ENCODE data around the gene SUMO4. TPM values are rescaled to one million over a fixed set of nuclear protein-coding genes. Genes with fewer than 3 reads are reported as not detected.

The SUMO4 gene
- total and polyA plus RNA-seq, 11 donors: 0.26 to 1.5 (median 0.53) TPM; not detected in 2

DNA sequence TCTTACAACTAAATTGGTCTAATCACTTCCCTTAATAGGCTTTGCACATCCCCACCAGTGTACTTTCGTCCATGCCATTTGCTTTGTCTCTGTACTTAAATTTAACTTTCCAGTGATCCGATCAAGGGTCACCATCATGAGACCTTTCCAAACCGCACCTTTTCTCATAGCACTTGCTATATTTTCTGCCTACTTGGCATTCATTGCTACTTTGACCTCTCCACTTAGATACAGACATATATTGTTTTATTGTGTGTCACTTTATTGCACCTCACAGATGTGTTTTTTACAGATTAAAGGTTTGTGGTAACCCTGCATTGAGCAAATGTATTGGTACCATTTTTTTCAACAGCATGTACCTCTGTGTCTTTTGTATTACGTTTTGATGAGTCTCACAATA is 14.8 kb downstream of the SUMO4 start:
- Histone ChIP-seq H3K4me1 (peaks cover 0 to 22% (median 0%) of the 10 kb centered on the region in 12 donors), H3K36me3 (peaks cover 0 to 24% (median 11%) of the 10 kb centered on the region in 9 donors), H3K27ac (no peak overlapping the region), H3K4me3 (no peak overlapping the region), H3K27me3 (no peaks in the 10 kb centered on the region), H3K9me3 (peaks cover 0 to 9% (median 0%) of the 10 kb centered on the region in 12 donors)
- DNase-seq (no peak), ATAC-seq (no peak)
- intact Hi-C loops (cut with DNase I): loop anchor here in 1 of 10 donors (10.0 kb wide), 1 partner anchor 100 kb away; the partner anchor contains the start of gene TAB2
- 94 to 97% (median 95%) methylated on average over 4 of the region's 4 CpGs for WGBS, 4 donors
- TF ChIP-seq POLR2A (IDR thresholded peaks at IDR 0.05): no peak
- TF ChIP-seq, protein P1, sequence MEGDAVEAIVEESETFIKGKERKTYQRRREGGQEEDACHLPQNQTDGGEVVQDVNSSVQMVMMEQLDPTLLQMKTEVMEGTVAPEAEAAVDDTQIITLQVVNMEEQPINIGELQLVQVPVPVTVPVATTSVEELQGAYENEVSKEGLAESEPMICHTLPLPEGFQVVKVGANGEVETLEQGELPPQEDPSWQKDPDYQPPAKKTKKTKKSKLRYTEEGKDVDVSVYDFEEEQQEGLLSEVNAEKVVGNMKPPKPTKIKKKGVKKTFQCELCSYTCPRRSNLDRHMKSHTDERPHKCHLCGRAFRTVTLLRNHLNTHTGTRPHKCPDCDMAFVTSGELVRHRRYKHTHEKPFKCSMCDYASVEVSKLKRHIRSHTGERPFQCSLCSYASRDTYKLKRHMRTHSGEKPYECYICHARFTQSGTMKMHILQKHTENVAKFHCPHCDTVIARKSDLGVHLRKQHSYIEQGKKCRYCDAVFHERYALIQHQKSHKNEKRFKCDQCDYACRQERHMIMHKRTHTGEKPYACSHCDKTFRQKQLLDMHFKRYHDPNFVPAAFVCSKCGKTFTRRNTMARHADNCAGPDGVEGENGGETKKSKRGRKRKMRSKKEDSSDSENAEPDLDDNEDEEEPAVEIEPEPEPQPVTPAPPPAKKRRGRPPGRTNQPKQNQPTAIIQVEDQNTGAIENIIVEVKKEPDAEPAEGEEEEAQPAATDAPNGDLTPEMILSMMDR (IDR thresholded peaks at IDR 0.05): no peak

DNA sequence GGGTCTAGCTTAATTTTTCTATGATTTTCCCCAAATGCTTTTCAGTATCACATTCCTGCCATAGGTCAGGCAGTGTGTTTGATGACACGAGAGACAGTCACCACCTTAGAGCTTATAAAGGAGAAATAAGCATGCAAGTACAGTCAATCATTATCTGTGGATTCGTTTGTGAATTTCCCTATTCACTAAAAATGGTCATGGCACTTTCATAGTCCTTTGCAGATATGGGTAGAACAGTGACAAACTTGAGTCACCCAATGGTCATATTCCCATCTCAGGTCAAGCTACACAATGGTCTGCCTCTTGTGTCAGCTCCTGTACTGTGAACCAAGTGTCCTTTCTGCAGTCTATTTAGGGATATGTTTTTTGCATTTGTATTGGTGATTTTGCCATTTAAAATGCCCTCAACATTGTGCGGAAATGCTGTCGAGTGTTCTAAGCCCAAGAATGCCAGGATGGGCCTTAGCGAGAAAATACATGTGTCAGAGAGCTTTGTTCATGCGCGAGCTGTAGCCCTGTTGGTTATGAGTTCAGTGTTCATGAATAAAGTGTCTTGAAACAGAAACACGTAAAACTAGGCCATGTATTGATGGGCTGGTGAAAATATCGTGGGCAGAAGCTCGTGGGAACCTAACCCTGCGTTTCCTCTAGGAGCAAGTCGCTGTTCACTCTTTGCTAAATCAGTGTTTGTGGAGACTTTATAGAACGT is 19.8 kb downstream of the SUMO4 start:
- intact Hi-C loops (cut with DNase I): loop anchor here in 4 of 10 donors (5.0 to 10.0 kb wide), 3 partner anchors 105 to 373 kb away; partner anchors contain the start of gene TAB2 (in 2 of the 4)
- Histone ChIP-seq H3K27ac (no peak overlapping the region), H3K4me1 (peaks cover 0 to 10% (median 2%) of the 10 kb centered on the region in 12 donors), H3K9me3 (peaks cover 0 to 9% (median 0%) of the 10 kb centered on the region in 12 donors), H3K36me3 (no peaks in the 10 kb centered on the region), H3K27me3 (peaks cover 0 to 6% (median 0%) of the 10 kb centered on the region in 9 donors), H3K4me3 (no peak overlapping the region)
- TF ChIP-seq, protein P1 (IDR thresholded peaks at IDR 0.05): no peak
- TF ChIP-seq POLR2A (IDR thresholded peaks at IDR 0.05): no peak
- DNase-seq (no peak), ATAC-seq (no peak)
- WGBS, 4 donors: 90 to 93% (median 91%) methylated on average over 13 of the region's 13 CpGs

GRCh38 chr6:149421132-149421531 is 21.1 kb downstream of the SUMO4 start:
- TF ChIP-seq, protein P1 (IDR thresholded peaks at IDR 0.05): no peak
- no peak for TF ChIP-seq POLR2A (IDR thresholded peaks at IDR 0.05)
- H3K9me3 ChIP-seq: peaks cover 0 to 8% (median 0%) of the 10 kb centered on the region in 12 donors
- no peak for ATAC-seq
- no peak overlapping the region for H3K4me3 ChIP-seq
- peaks cover 0 to 10% (median 2%) of the 10 kb centered on the region in 12 donors for H3K4me1 ChIP-seq
- no peak for DNase-seq
- H3K27ac ChIP-seq: no peak overlapping the region
- no peaks in the 10 kb centered on the region for H3K36me3 ChIP-seq
- intact Hi-C loops (cut with DNase I): loop anchor here in 3 of 10 donors (5.0 to 10.0 kb wide), 3 partner anchors 106 to 374 kb away; partner anchors contain the start of gene TAB2 (in 1 of the 3)
- peaks cover 0 to 6% (median 0%) of the 10 kb centered on the region in 9 donors for H3K27me3 ChIP-seq
- 81 to 85% (median 83%) methylated on average over 5 of the region's 5 CpGs for WGBS, 4 donors

GRCh38 chr6:149422581-149422980 is 22.5 kb downstream of the SUMO4 start:
- Histone ChIP-seq H3K27me3 (peaks cover 0 to 6% (median 0%) of the 10 kb centered on the region in 9 donors), H3K9me3 (no peaks in the 10 kb centered on the region), H3K4me1 (peaks cover 0 to 10% (median 2%) of the 10 kb centered on the region in 12 donors), H3K27ac (peak overlapping the region in 1 of 12 donors; percentile 63), H3K36me3 (no peaks in the 10 kb centered on the region), H3K4me3 (no peak overlapping the region)
- WGBS, 4 donors: 85 to 93% (median 91%) methylated on average over 4 of the region's 4 CpGs
- intact Hi-C loops (cut with DNase I): loop anchor here in 3 of 10 donors (5.0 to 10.0 kb wide), 3 partner anchors 108 to 375 kb away; partner anchors contain the start of gene TAB2 (in 1 of the 3)
- ATAC-seq: no peak
- TF ChIP-seq, protein P1 (IDR thresholded peaks at IDR 0.05): no peak
- no peak for TF ChIP-seq POLR2A (IDR thresholded peaks at IDR 0.05)
- DNase-seq: no peak
